ENCODE measurements around the gene TMEM63C. TPM values are rescaled to one million over a fixed set of nuclear protein-coding genes. Genes with fewer than 3 reads are reported as not detected.

Gene TMEM63C
- total RNA-seq, 1 experiment from 2014 or later: 5.7 TPM

- TF ChIP-seq, protein P1, sequence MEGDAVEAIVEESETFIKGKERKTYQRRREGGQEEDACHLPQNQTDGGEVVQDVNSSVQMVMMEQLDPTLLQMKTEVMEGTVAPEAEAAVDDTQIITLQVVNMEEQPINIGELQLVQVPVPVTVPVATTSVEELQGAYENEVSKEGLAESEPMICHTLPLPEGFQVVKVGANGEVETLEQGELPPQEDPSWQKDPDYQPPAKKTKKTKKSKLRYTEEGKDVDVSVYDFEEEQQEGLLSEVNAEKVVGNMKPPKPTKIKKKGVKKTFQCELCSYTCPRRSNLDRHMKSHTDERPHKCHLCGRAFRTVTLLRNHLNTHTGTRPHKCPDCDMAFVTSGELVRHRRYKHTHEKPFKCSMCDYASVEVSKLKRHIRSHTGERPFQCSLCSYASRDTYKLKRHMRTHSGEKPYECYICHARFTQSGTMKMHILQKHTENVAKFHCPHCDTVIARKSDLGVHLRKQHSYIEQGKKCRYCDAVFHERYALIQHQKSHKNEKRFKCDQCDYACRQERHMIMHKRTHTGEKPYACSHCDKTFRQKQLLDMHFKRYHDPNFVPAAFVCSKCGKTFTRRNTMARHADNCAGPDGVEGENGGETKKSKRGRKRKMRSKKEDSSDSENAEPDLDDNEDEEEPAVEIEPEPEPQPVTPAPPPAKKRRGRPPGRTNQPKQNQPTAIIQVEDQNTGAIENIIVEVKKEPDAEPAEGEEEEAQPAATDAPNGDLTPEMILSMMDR (IDR thresholded peaks at IDR 0.05 in 2 of 3, conservative IDR thresholded peaks at IDR 0.05 in 1 of 3; ENCODE audit: borderline replicate concordance in 1 of 3, insufficient read depth in 1 of 3, low read depth in 2 of 3, low read length in 2 of 3): no peak
- TF ChIP-seq EGR1 (IDR thresholded peaks at IDR 0.05; ENCODE audit: low read depth): no peak
- no peak for TF ChIP-seq RAD21 (IDR thresholded peaks at IDR 0.05; ENCODE audit: low read depth)
These were observed 22.8 kb downstream of the TMEM63C start (continued) for GRCh38 chr14:77204459-77204771.

DNA sequence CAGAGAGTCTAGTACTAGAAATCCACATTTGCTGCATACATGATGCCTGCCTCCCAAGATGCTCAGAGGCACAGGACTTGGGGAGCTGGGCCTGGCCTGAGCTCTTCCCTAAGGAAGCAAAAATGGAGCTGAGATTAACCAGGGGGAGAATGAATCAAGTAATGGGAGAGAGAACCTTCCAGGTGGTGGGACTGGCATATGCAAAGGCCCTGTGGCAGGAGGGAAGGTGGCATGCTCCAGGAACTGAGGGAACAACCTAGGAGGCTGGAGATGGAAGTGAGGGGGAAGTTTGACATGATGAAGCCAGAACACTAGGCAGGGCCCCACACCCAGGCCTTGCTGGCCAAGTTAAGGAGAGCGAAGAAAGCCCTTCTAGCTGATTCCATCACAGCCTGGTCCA, 23.3 kb downstream of the TMEM63C start:
- Histone ChIP-seq H3K79me2 (ENCODE audit: insufficient read depth, low read length) (no peaks in the 10 kb centered on the region), H3K4me1 (ENCODE audit: control insufficient read depth in 1 of 2, insufficient read depth in 2 of 2, low read length in 2 of 2) (no peaks in the 10 kb centered on the region), H2AFZ (ENCODE audit: low read depth, low read length, poor library complexity, severe bottlenecking) (no peak overlapping the region), H3K9me2 (ENCODE audit: insufficient read depth) (no peaks in the 10 kb centered on the region), H3K9me3 (ENCODE audit: control insufficient read depth in 1 of 2, insufficient read depth in 1 of 2, low read depth in 1 of 2, low read length in 2 of 2) (no peaks in the 10 kb centered on the region), H3K4me3 (replicated peaks in 1 of 2; ENCODE audit: low read depth in 1 of 2, low read length in 2 of 2) (no peak overlapping the region), H3K27ac (ENCODE audit: low read depth, low read length) (no peak overlapping the region), H3K27me3 (ENCODE audit: insufficient read depth, low read length) (no peaks in the 10 kb centered on the region), H3K4me2 (ENCODE audit: low read length) (no peak overlapping the region), H3K9ac (ENCODE audit: low read length) (no peak overlapping the region), H3K36me3 (ENCODE audit: control insufficient read depth in 1 of 2, insufficient read depth in 2 of 2, low read length in 2 of 2) (no peaks in the 10 kb centered on the region), H4K20me1 (ENCODE audit: insufficient read depth) (no peaks in the 10 kb centered on the region)
- BruUV-seq (replicated peaks): no TSS peak
- ChIA-PET CTCF (no interaction called here), POLR2A (no interaction called here), RAD21 (ENCODE audit: low non-redundant PET in 1 of 2, low total read pairs in 2 of 2, uncharacterized antibody in 2 of 2, unreplicated experiment in 2 of 2) (no interaction called here)
- intact Hi-C loops (cut with micrococcal nuclease): no loop called here
- DNase-seq (ENCODE audit: low read depth, low spot score) (no peak), ATAC-seq (no peak)
- TF ChIP-seq SP1 (IDR thresholded peaks at IDR 0.05; ENCODE audit: low read depth) (no peak), SRF (IDR thresholded peaks at IDR 0.05; ENCODE audit: low read depth) (no peak), ZNF274 (IDR thresholded peaks at IDR 0.05; ENCODE audit: low read depth, low read length) (no peak), RAD21 (IDR thresholded peaks at IDR 0.05; ENCODE audit: low read depth) (no peak), ZFX (IDR thresholded peaks at IDR 0.05) (no peak), POLR2A (IDR thresholded peaks at IDR 0.05; ENCODE audit: borderline replicate concordance, extremely low read depth, insufficient read depth, insufficient read length) (no peak), EZH2phosphoT487 (IDR thresholded peaks at IDR 0.05; ENCODE audit: borderline replicate concordance) (no peak), REST (IDR thresholded peaks at IDR 0.05; ENCODE audit: low read depth) (no peak), MAX (IDR thresholded peaks at IDR 0.05) (no peak), SIN3A (IDR thresholded peaks at IDR 0.05; ENCODE audit: low read depth) (no peak), ZBTB33 (IDR thresholded peaks at IDR 0.05; ENCODE audit: extremely low read depth, insufficient replicate concordance, low read length) (no peak), POLR2AphosphoS5 (IDR thresholded peaks at IDR 0.05; ENCODE audit: low read depth, low read length) (no peak), FOSL1 (IDR thresholded peaks at IDR 0.05; ENCODE audit: low read depth) (no peak), EGR1 (IDR thresholded peaks at IDR 0.05; ENCODE audit: low read depth) (no peak), EZH2 (IDR thresholded peaks at IDR 0.05) (no peak), JUND (IDR thresholded peaks at IDR 0.05) (no peak), YY1 (IDR thresholded peaks at IDR 0.05; ENCODE audit: extremely low read depth, insufficient replicate concordance, low read depth, low read length) (no peak), ATF3 (IDR thresholded peaks at IDR 0.05) (no peak)

Data from HCT116 (cell line).